ENCODE data around the gene GALE.

The GALE gene

GRCh38 chr1:23845163-23845562 is 44.6 kb upstream of the GALE start:
- no CpG with 5 or more reads among the region's 2 CpGs for WGBS, 2 donors (ENCODE audit: extremely low coverage in 2 of 2, insufficient read length in 2 of 2, insufficient replicate concordance in 1 of 2)
- H3K27me3 ChIP-seq (ENCODE audit: control insufficient read depth in 3 of 3, insufficient read depth in 3 of 3, low read depth in 1 of 3, low read length in 3 of 3): no peaks in the 10 kb centered on the region
- no peak overlapping the region for H2BK120ac ChIP-seq (ENCODE audit: low read depth, low read length)
- no peaks in the 10 kb centered on the region for H3K79me1 ChIP-seq (ENCODE audit: low read depth, low read length)
- no peaks in the 10 kb centered on the region for H3K4me1 ChIP-seq (ENCODE audit: control insufficient read depth in 2 of 2, insufficient read depth in 1 of 2, low read depth in 1 of 2, low read length in 2 of 2)
- no peak overlapping the region for H3K27ac ChIP-seq (replicated peaks; ENCODE audit: low read length)
- DNase-seq (ENCODE audit: low spot score): no peak
- H3K4me2 ChIP-seq (ENCODE audit: insufficient read depth, low read length, poor library complexity, severe bottlenecking): no peak overlapping the region
- H3K4me3 ChIP-seq (ENCODE audit: low read length in 2 of 2): no peak overlapping the region
- no peak overlapping the region for H2BK12ac ChIP-seq (ENCODE audit: low read length)
- no peak overlapping the region for H4K8ac ChIP-seq (ENCODE audit: low read depth, low read length)
- no peak overlapping the region for H4K91ac ChIP-seq (ENCODE audit: low read depth, low read length, poor library complexity)
- no peak overlapping the region for H2BK15ac ChIP-seq (ENCODE audit: low read length)
- no peak overlapping the region for H3K18ac ChIP-seq (ENCODE audit: low read length)
- H3K14ac ChIP-seq (ENCODE audit: low read length): no peak overlapping the region
- H2AK5ac ChIP-seq (ENCODE audit: low read depth, low read length): no peak overlapping the region
- H2AFZ ChIP-seq (ENCODE audit: low read length): no peak overlapping the region
- peak overlapping the region; percentile 21 for H3K9ac ChIP-seq (ENCODE audit: low read depth, low read length, poor library complexity)
- peaks cover 0 to 2% of the 10 kb centered on the region in 2 donors for H3K36me3 ChIP-seq (replicated peaks in 1 of 2; ENCODE audit: control insufficient read depth in 2 of 2, insufficient read depth in 2 of 2, low read length in 2 of 2)
- no peak overlapping the region for H3K23ac ChIP-seq (ENCODE audit: low read depth, low read length, poor library complexity)
- no peak overlapping the region for H3K4ac ChIP-seq (ENCODE audit: low read length)
- no peak overlapping the region for H2BK5ac ChIP-seq (ENCODE audit: low read length)
- peaks cover 0 to 8% of the 10 kb centered on the region in 2 donors for H3K9me3 ChIP-seq (replicated peaks in 1 of 2; ENCODE audit: control insufficient read depth in 2 of 2, insufficient read depth in 1 of 2, low read depth in 1 of 2, low read length in 2 of 2)

- H2BK12ac ChIP-seq (ENCODE audit: low read length): no peak overlapping the region
- WGBS, 2 donors (ENCODE audit: extremely low coverage in 2 of 2, insufficient read length in 2 of 2, insufficient replicate concordance in 1 of 2): no CpG with 5 or more reads among the region's 5 CpGs
- no peak overlapping the region for H3K23ac ChIP-seq (ENCODE audit: low read depth, low read length, poor library complexity)
These were observed 43.1 kb upstream of the GALE start for GRCh38 chr1:23843644-23844043.

DNA sequence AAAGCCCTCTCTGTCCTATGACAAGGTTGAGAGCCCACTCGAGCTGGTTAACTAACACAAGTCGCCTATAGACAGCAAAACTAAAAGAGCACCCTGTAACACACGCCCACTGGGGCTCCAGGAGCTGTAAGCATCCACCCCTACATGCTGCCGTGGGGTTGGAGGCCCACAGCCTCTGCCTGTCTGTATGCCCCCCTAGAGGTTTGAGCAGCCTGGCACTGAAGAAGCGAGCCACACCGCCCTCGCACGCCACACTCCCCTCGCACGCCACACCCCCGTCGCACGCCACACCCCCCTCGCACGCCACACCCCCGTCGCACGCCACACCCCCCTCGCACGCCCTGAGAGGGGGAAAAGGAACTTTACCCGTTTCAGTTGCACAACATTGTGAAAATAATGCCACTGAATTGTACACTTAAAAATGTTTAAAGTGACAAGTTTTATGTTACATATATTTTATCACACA is 37.9 kb upstream of the GALE start:
- no peak overlapping the region for H2BK5ac ChIP-seq (ENCODE audit: low read length)
- H3K27ac ChIP-seq (replicated peaks; ENCODE audit: low read length): no peak overlapping the region
- H3K4ac ChIP-seq (ENCODE audit: low read length): no peak overlapping the region
- no CpG with 5 or more reads among the region's 21 CpGs for WGBS, 2 donors (ENCODE audit: extremely low coverage in 2 of 2, insufficient read length in 2 of 2, insufficient replicate concordance in 1 of 2)
- H3K4me3 ChIP-seq (ENCODE audit: low read length in 2 of 2): peak overlapping the region; percentile 32 to 72
- H2BK15ac ChIP-seq (ENCODE audit: low read length): no peak overlapping the region
- H2BK120ac ChIP-seq (ENCODE audit: low read depth, low read length): no peak overlapping the region
- H3K79me1 ChIP-seq (ENCODE audit: low read depth, low read length): no peaks in the 10 kb centered on the region
- DNase-seq (ENCODE audit: low spot score): peak; percentile 40
- peaks cover 0 to 3% of the 10 kb centered on the region in 2 donors for H3K4me1 ChIP-seq (ENCODE audit: control insufficient read depth in 2 of 2, insufficient read depth in 1 of 2, low read depth in 1 of 2, low read length in 2 of 2)
- no peak overlapping the region for H3K9ac ChIP-seq (ENCODE audit: low read depth, low read length, poor library complexity)
- H3K14ac ChIP-seq (ENCODE audit: low read length): no peak overlapping the region
- no peak overlapping the region for H3K23ac ChIP-seq (ENCODE audit: low read depth, low read length, poor library complexity)
- no peaks in the 10 kb centered on the region for H3K9me3 ChIP-seq (replicated peaks in 1 of 2; ENCODE audit: control insufficient read depth in 2 of 2, insufficient read depth in 1 of 2, low read depth in 1 of 2, low read length in 2 of 2)
- H3K27me3 ChIP-seq (ENCODE audit: control insufficient read depth in 3 of 3, insufficient read depth in 3 of 3, low read depth in 1 of 3, low read length in 3 of 3): peaks cover 0 to 17% (median 10%) of the 10 kb centered on the region in 3 experiments
- no peak overlapping the region for H2AK5ac ChIP-seq (ENCODE audit: low read depth, low read length)
- H4K8ac ChIP-seq (ENCODE audit: low read depth, low read length): no peak overlapping the region
- H3K36me3 ChIP-seq (replicated peaks in 1 of 2; ENCODE audit: control insufficient read depth in 2 of 2, insufficient read depth in 2 of 2, low read length in 2 of 2): no peaks in the 10 kb centered on the region
- H3K18ac ChIP-seq (ENCODE audit: low read length): no peak overlapping the region
- H2BK12ac ChIP-seq (ENCODE audit: low read length): no peak overlapping the region
- H2AFZ ChIP-seq (ENCODE audit: low read length): peak overlapping the region; percentile 90
- H4K91ac ChIP-seq (ENCODE audit: low read depth, low read length, poor library complexity): no peak overlapping the region
- peak overlapping the region; percentile 56 for H3K4me2 ChIP-seq (ENCODE audit: insufficient read depth, low read length, poor library complexity, severe bottlenecking)

More at GRCh38 chr1:23843644-23844043, 43.1 kb upstream of the GALE start:
- Histone ChIP-seq H2AK5ac (ENCODE audit: low read depth, low read length) (no peak overlapping the region), H3K9ac (ENCODE audit: low read depth, low read length, poor library complexity) (no peak overlapping the region), H3K9me3 (replicated peaks in 1 of 2; ENCODE audit: control insufficient read depth in 2 of 2, insufficient read depth in 1 of 2, low read depth in 1 of 2, low read length in 2 of 2) (peaks cover 0 to 8% of the 10 kb centered on the region in 2 donors), H3K4me1 (ENCODE audit: control insufficient read depth in 2 of 2, insufficient read depth in 1 of 2, low read depth in 1 of 2, low read length in 2 of 2) (no peaks in the 10 kb centered on the region), H3K36me3 (replicated peaks in 1 of 2; ENCODE audit: control insufficient read depth in 2 of 2, insufficient read depth in 2 of 2, low read length in 2 of 2) (peaks cover 0 to 2% of the 10 kb centered on the region in 2 donors), H4K8ac (ENCODE audit: low read depth, low read length) (no peak overlapping the region), H4K91ac (ENCODE audit: low read depth, low read length, poor library complexity) (no peak overlapping the region), H2AFZ (ENCODE audit: low read length) (no peak overlapping the region), H2BK5ac (ENCODE audit: low read length) (no peak overlapping the region), H3K4me2 (ENCODE audit: insufficient read depth, low read length, poor library complexity, severe bottlenecking) (no peak overlapping the region), H2BK120ac (ENCODE audit: low read depth, low read length) (no peak overlapping the region), H3K79me1 (ENCODE audit: low read depth, low read length) (no peaks in the 10 kb centered on the region), H3K27me3 (ENCODE audit: control insufficient read depth in 3 of 3, insufficient read depth in 3 of 3, low read depth in 1 of 3, low read length in 3 of 3) (no peaks in the 10 kb centered on the region), H3K4ac (ENCODE audit: low read length) (no peak overlapping the region), H3K14ac (ENCODE audit: low read length) (no peak overlapping the region), H3K27ac (replicated peaks; ENCODE audit: low read length) (no peak overlapping the region), H2BK15ac (ENCODE audit: low read length) (no peak overlapping the region), H3K18ac (ENCODE audit: low read length) (no peak overlapping the region), H3K4me3 (ENCODE audit: low read length in 2 of 2) (no peak overlapping the region)
- DNase-seq (ENCODE audit: low spot score): no peak

DNA sequence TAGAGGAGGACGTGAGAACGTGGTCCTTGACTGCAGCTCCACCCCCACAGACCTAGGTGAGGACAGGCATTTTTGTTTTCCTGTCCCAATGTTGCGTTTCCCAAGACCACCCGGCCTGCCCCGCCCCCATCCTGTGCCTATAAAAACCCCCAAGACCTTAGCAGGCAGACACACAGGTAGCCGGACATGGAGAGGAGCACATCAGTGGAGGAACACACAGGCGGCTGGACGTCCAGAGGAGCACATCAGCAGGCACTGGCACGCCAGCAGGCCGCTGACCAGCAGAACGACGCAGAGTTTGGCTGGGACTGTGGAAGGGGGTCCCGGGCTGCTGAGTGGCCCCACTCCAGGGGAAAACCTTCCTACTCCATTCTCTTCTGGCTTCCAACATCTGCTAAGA is 37.4 kb upstream of the GALE start:
- WGBS, 2 donors (ENCODE audit: extremely low coverage in 2 of 2, insufficient read length in 2 of 2, insufficient replicate concordance in 1 of 2): no CpG with 5 or more reads among the region's 13 CpGs

More for the DNA sequence above, 37.4 kb upstream of the GALE start:
- Histone ChIP-seq H3K9ac (ENCODE audit: low read depth, low read length, poor library complexity) (no peak overlapping the region), H2BK120ac (ENCODE audit: low read depth, low read length) (no peak overlapping the region), H3K4ac (ENCODE audit: low read length) (no peak overlapping the region), H2BK5ac (ENCODE audit: low read length) (no peak overlapping the region), H4K8ac (ENCODE audit: low read depth, low read length) (no peak overlapping the region), H3K27me3 (ENCODE audit: control insufficient read depth in 3 of 3, insufficient read depth in 3 of 3, low read depth in 1 of 3, low read length in 3 of 3) (peaks cover 0 to 19% (median 10%) of the 10 kb centered on the region in 3 experiments), H3K14ac (ENCODE audit: low read length) (no peak overlapping the region), H3K4me3 (ENCODE audit: low read length in 2 of 2) (peak overlapping the region in 1 of 2 donors; percentile 55), H3K23ac (ENCODE audit: low read depth, low read length, poor library complexity) (peak overlapping the region; percentile 26), H4K91ac (ENCODE audit: low read depth, low read length, poor library complexity) (no peak overlapping the region), H3K9me3 (replicated peaks in 1 of 2; ENCODE audit: control insufficient read depth in 2 of 2, insufficient read depth in 1 of 2, low read depth in 1 of 2, low read length in 2 of 2) (no peaks in the 10 kb centered on the region), H3K27ac (replicated peaks; ENCODE audit: low read length) (no peak overlapping the region), H3K79me1 (ENCODE audit: low read depth, low read length) (no peaks in the 10 kb centered on the region), H3K4me2 (ENCODE audit: insufficient read depth, low read length, poor library complexity, severe bottlenecking) (peak overlapping the region; percentile 56), H3K36me3 (replicated peaks in 1 of 2; ENCODE audit: control insufficient read depth in 2 of 2, insufficient read depth in 2 of 2, low read length in 2 of 2) (no peaks in the 10 kb centered on the region), H3K4me1 (ENCODE audit: control insufficient read depth in 2 of 2, insufficient read depth in 1 of 2, low read depth in 1 of 2, low read length in 2 of 2) (peaks cover 0 to 3% of the 10 kb centered on the region in 2 donors), H2BK15ac (ENCODE audit: low read length) (no peak overlapping the region), H3K18ac (ENCODE audit: low read length) (peak overlapping the region; percentile 32), H2AFZ (ENCODE audit: low read length) (peak overlapping the region; percentile 90), H2BK12ac (ENCODE audit: low read length) (no peak overlapping the region), H2AK5ac (ENCODE audit: low read depth, low read length) (no peak overlapping the region)
- no peak for DNase-seq (ENCODE audit: low spot score)

Data from neuronal stem cell (in vitro differentiated cells).